Testis (tissue), 3 donors: ENCODE measurements around the gene TBX6. TPM values are rescaled to one million over a fixed set of nuclear protein-coding genes. Genes with fewer than 3 reads are reported as not detected.
"Not testable (repeated sequence)": the region's sequence is repeated elsewhere in the genome, so short reads cannot be mapped to it uniquely, and the experiment has no call there.

ENCODE experiments used
- DNase-seq: peaks from one replicate; pipeline ENCODE4 v3.0.0-alpha.2; 2019
- H3K27ac ChIP-seq, 2 donors: fragments of 200-600 bp; sonication (generic); one replicate each; pipeline ENCODE4 v1.5.1; 2019
- H3K27me3 ChIP-seq: fragments of 200-600 bp; sonication (generic); one replicate; pipeline ENCODE4 v1.5.1; 2019
- H3K36me3 ChIP-seq: fragments of 200-600 bp; sonication (generic); one replicate; pipeline ENCODE4 v1.5.1; 2017; ENCODE audit warnings: low read depth; ENCODE audit errors: missing control alignments
- H3K4me1 ChIP-seq: fragments of 200-600 bp; sonication (generic); one replicate; pipeline ENCODE4 v1.5.1; 2019
- H3K4me3 ChIP-seq, 2 donors: fragments of 200-600 bp; sonication (generic); one replicate each; pipeline ENCODE4 v1.5.1; 2017 to 2019
- H3K9me3 ChIP-seq: fragments of 200-600 bp; sonication (generic); one replicate; pipeline ENCODE4 v1.5.1; 2017
- CTCF ChIP-seq, 3 experiments: fragments of 450-650 bp in 2 of 3; fragments of 200-600 bp in 1 of 3; sonication (generic) in 1 of 3; IDR thresholded peaks; one replicate each; pipeline ENCODE4 v1.5.1; 2016 to 2019; ENCODE audit warnings: antibody characterized with exemption in 3 of 3, mild to moderate bottlenecking in 2 of 3, moderate library complexity in 1 of 3
- POLR2A ChIP-seq: fragments of 450-650 bp; IDR thresholded peaks from one replicate; pipeline ENCODE4 v1.6.1; 2017; ENCODE audit warnings: antibody characterized with exemption, mild to moderate bottlenecking, moderate library complexity
- WGBS, 2 donors: methylation state at CpG; one replicate each; pipeline ENCODE4 v1.1.5; 2018; 5-methylcytosine and 5-hydroxymethylcytosine counted together
- intact Hi-C: fragments of 100-400 bp; cut with DNase I; formaldehyde crosslinking; loops from one replicate; pipeline ENCODE4 v1.15.1; 2023; ENCODE audit warnings: low total_unique reads
- polyA plus RNA-seq: library from polyadenylated mRNA; stranded (reverse); fragments of 350-450 nt; fragmentation: Illumina TruSeq; extraction: RNeasy Lipid Tissue Mini Kit (QIAGEN cat#74804); gene quantifications from one replicate; pipeline ENCODE4 v1.2.3, GENCODE V29; 2014; ENCODE audit warnings: low read depth, low replicate concordance; ENCODE audit not compliant: insufficient read depth
- total RNA-seq, 2 donors: library from RNA; depleted of rRNA; stranded (reverse); fragments of >200 nt; gene quantifications; one replicate each; pipeline ENCODE4 v1.2.3, GENCODE V29; 2016

The TBX6 gene
- total and polyA plus RNA-seq, 3 donors from 2014 or later, result 1.3 to 2.9 (median 1.7) TPM

- Histone ChIP-seq H3K36me3 (no peaks in the 10 kb centered on the region), H3K9me3 (no peaks in the 10 kb centered on the region), H3K27me3 (no peaks in the 10 kb centered on the region), H3K4me3 (no peak overlapping the region), H3K4me1 (peaks cover 7% of the 10 kb centered on the region), H3K27ac (no peak overlapping the region)
- intact Hi-C loops, result no loop called here
- 91 to 98% methylated on average over 8 of the region's 8 CpGs for WGBS, 2 donors
- no peak for DNase-seq
- TF ChIP-seq POLR2A (no peak), CTCF (IDR thresholded peaks at IDR 0.05) (no peak)
These were observed 41.9 kb downstream of the TBX6 start for GRCh38 chr16:30049871-30050270.

GRCh38 chr16:30046588-30046987 lies 45.1 kb downstream of the TBX6 start:
- WGBS, 2 donors, result 91 to 100% methylated on average over 1 of the region's 1 CpG
- intact Hi-C loops, result no loop called here
- Histone ChIP-seq H3K27ac (no peak overlapping the region), H3K9me3 (no peaks in the 10 kb centered on the region), H3K27me3 (no peaks in the 10 kb centered on the region), H3K4me3 (no peak overlapping the region), H3K36me3 (no peaks in the 10 kb centered on the region), H3K4me1 (no peaks in the 10 kb centered on the region)
- TF ChIP-seq CTCF (IDR thresholded peaks at IDR 0.05), result no peak
- TF ChIP-seq POLR2A, result no peak
- no peak for DNase-seq

- Histone ChIP-seq H3K4me1 (no peaks in the 10 kb centered on the region), H3K4me3 (no peak overlapping the region), H3K36me3 (no peaks in the 10 kb centered on the region), H3K9me3 (no peaks in the 10 kb centered on the region), H3K27me3 (no peaks in the 10 kb centered on the region), H3K27ac (no peak overlapping the region)
- TF ChIP-seq POLR2A (no peak), CTCF (IDR thresholded peaks at IDR 0.05) (no peak)
- WGBS, 2 donors, result 69 to 73% methylated on average over 8 of the region's 8 CpGs
- DNase-seq, result no peak
- intact Hi-C loops, result no loop called here
These were observed 45.5 kb downstream of the TBX6 start for GRCh38 chr16:30046178-30046577.

- no peaks in the 10 kb centered on the region for H3K9me3 ChIP-seq
These were observed 49.9 kb downstream of the TBX6 start for GRCh38 chr16:30041841-30042240.

GRCh38 chr16:30040690-30041089 lies 51.0 kb downstream of the TBX6 start:
- intact Hi-C loops, H3K9me3 ChIP-seq, H3K4me3 ChIP-seq, DNase-seq, H3K27ac ChIP-seq, H3K36me3 ChIP-seq, H3K4me1 ChIP-seq, H3K27me3 ChIP-seq: not testable (repeated sequence)
- WGBS, 2 donors, result 86% methylated on average over 5 of the region's 5 CpGs

More at GRCh38 chr16:30041841-30042240, 49.9 kb downstream of the TBX6 start:
- no peak overlapping the region for H3K27ac ChIP-seq
- no peaks in the 10 kb centered on the region for H3K36me3 ChIP-seq
- DNase-seq, result no peak
- no peaks in the 10 kb centered on the region for H3K4me1 ChIP-seq
- H3K4me3 ChIP-seq, result no peak overlapping the region
- no peaks in the 10 kb centered on the region for H3K27me3 ChIP-seq
- WGBS, 2 donors, result 36 to 47% methylated on average over 5 of the region's 5 CpGs
- no peak for TF ChIP-seq POLR2A
- peak; percentile 16 to 52 (median 22) for TF ChIP-seq CTCF (IDR thresholded peaks at IDR 0.05)
- intact Hi-C loops, result no loop called here
